Vagina (tissue), 2 donors: Measurements from ENCODE around the gene DMD. TPM values are rescaled to one million over a fixed set of nuclear protein-coding genes. Genes with fewer than 3 reads are reported as not detected.
"Not testable (repeated sequence)": the region's sequence is repeated elsewhere in the genome, so short reads cannot be mapped to it uniquely, and the experiment has no call there.

Experiments
- DNase-seq, 2 donors: peaks; one replicate each; pipeline ENCODE4 v3.0.0-alpha.2; 2017; ENCODE audit errors: extremely low spot score in 2 of 2
- H3K27ac ChIP-seq: fragments of 200-600 bp; sonication (generic); one replicate; pipeline ENCODE4 v1.5.1; 2019
- H3K27me3 ChIP-seq: fragments of 200-600 bp; sonication (generic); one replicate; pipeline ENCODE4 v1.5.1; 2019
- H3K36me3 ChIP-seq, 2 donors: fragments of 200-600 bp; sonication (generic); one replicate each; pipeline ENCODE4 v1.5.1; 2017 to 2019
- H3K4me1 ChIP-seq: fragments of 200-600 bp; sonication (generic); one replicate; pipeline ENCODE4 v1.5.1; 2019
- H3K4me3 ChIP-seq, 2 donors: fragments of 200-600 bp; sonication (generic); 1 replicate in 1 of 2; 2 replicates in 1 of 2; pipeline ENCODE4 v1.5.1; 2016 to 2019
- H3K9me3 ChIP-seq: fragments of 200-600 bp; sonication (generic); one replicate; pipeline ENCODE4 v1.5.1; 2019
- POLR2A ChIP-seq, 2 donors: fragments of 450-650 bp; IDR thresholded peaks; one replicate each; pipeline ENCODE4 v1.6.1; 2017; ENCODE audit warnings: antibody characterized with exemption in 2 of 2, mild to moderate bottlenecking in 2 of 2, moderate library complexity in 2 of 2
- POLR2AphosphoS5 ChIP-seq, 2 donors: sonication (generic); formaldehyde crosslinking; IDR thresholded peaks; one replicate each; pipeline ENCODE4 v1.9.0; 2017; ENCODE audit warnings: antibody characterized with exemption in 2 of 2, mild to moderate bottlenecking in 2 of 2, low read depth in 1 of 2; ENCODE audit not compliant: insufficient read depth in 1 of 2
- intact Hi-C: fragments of 100-400 bp; cut with DNase I; formaldehyde crosslinking; loops from one replicate; pipeline ENCODE4 v1.15.1; 2023
- total RNA-seq: library from RNA; depleted of rRNA; stranded (reverse); fragments of >200 nt; gene quantifications from one replicate; pipeline ENCODE4 v1.2.3, GENCODE V29; 2016
- TF ChIP-seq, protein P1 (sequence below), 3 experiments: fragments of 450-650 bp in 2 of 3; fragments of 200-600 bp in 1 of 3; sonication (generic) in 1 of 3; IDR thresholded peaks; one replicate each; pipeline ENCODE4 v1.5.1; 2017 to 2019; ENCODE audit warnings: antibody characterized with exemption in 3 of 3, mild to moderate bottlenecking in 2 of 3, moderate library complexity in 2 of 3

The DMD gene
- total RNA-seq, 1 donor from 2014 or later: 25.8 TPM

DNA sequence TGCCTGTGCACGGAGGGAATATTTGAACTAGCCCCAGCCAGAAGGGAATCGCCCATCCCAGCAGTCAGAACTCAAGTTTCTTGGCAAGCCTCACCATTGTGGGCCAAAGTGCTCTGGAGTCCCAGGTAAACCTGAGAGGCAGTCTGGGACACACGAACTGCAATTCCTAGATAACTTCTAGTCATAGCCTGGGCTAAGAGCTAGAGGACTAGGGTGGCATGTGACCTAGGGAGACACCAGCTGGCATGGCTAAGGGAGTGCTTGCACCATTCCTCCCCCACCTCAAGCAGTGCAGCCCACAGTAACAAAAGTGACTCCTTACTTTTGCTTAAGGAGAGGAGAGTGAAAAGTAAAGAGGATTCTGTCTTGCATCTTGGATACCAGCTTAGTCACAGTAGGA is 935.2 kb downstream of the DMD start:
- Histone ChIP-seq H3K4me1 (no peaks in the 10 kb centered on the region), H3K9me3 (no peaks in the 10 kb centered on the region), H3K27me3 (no peaks in the 10 kb centered on the region), H3K27ac (no peak overlapping the region), H3K36me3 (no peaks in the 10 kb centered on the region), H3K4me3 (no peak overlapping the region)
- intact Hi-C loops: no loop called here
- TF ChIP-seq POLR2A (IDR thresholded peaks at IDR 0.05) (no peak), POLR2AphosphoS5 (IDR thresholded peaks at IDR 0.05; ENCODE audit: insufficient read depth in 1 of 2, low read depth in 1 of 2) (no peak)
- TF ChIP-seq, protein P1, sequence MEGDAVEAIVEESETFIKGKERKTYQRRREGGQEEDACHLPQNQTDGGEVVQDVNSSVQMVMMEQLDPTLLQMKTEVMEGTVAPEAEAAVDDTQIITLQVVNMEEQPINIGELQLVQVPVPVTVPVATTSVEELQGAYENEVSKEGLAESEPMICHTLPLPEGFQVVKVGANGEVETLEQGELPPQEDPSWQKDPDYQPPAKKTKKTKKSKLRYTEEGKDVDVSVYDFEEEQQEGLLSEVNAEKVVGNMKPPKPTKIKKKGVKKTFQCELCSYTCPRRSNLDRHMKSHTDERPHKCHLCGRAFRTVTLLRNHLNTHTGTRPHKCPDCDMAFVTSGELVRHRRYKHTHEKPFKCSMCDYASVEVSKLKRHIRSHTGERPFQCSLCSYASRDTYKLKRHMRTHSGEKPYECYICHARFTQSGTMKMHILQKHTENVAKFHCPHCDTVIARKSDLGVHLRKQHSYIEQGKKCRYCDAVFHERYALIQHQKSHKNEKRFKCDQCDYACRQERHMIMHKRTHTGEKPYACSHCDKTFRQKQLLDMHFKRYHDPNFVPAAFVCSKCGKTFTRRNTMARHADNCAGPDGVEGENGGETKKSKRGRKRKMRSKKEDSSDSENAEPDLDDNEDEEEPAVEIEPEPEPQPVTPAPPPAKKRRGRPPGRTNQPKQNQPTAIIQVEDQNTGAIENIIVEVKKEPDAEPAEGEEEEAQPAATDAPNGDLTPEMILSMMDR (IDR thresholded peaks at IDR 0.05): no peak
- no peak for DNase-seq

- TF ChIP-seq POLR2A (IDR thresholded peaks at IDR 0.05): no peak
- TF ChIP-seq, protein P1 (IDR thresholded peaks at IDR 0.05): no peak
- H3K4me3 ChIP-seq: no peak overlapping the region
- H3K9me3 ChIP-seq: no peaks in the 10 kb centered on the region
- no peaks in the 10 kb centered on the region for H3K4me1 ChIP-seq
- no peak overlapping the region for H3K27ac ChIP-seq
- intact Hi-C loops: no loop called here
- no peaks in the 10 kb centered on the region for H3K36me3 ChIP-seq
- DNase-seq: no peak
- H3K27me3 ChIP-seq: no peaks in the 10 kb centered on the region
Measured at GRCh38 chrX:32269866-32270265, 941.5 kb downstream of the DMD start.

- intact Hi-C loops: no loop called here
- no peak overlapping the region for H3K27ac ChIP-seq
Measured at GRCh38 chrX:32268207-32268606, 943.1 kb downstream of the DMD start.

DNA sequence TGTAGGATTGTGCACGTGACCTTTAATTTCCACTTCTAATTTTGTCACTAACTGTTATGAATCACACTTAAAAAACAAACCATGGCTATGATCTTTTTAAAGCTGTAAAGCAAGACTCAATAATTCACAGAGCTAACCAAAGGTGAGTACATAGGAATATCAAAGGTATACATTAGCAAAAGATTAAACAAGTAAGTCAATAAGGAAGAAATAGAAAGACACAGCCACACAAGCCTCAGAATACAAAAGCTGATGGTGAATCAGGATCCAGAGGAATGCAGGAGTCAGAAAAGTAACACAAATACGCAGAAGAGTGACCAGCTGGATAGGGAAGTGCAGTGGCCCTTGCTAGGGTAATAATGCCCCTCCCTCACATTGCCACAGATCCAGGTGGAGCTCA is 943.6 kb downstream of the DMD start:
- intact Hi-C loops: no loop called here
- TF ChIP-seq POLR2AphosphoS5 (IDR thresholded peaks at IDR 0.05; ENCODE audit: insufficient read depth in 1 of 2, low read depth in 1 of 2) (no peak), POLR2A (IDR thresholded peaks at IDR 0.05) (no peak)
- TF ChIP-seq, protein P1 (IDR thresholded peaks at IDR 0.05): no peak
- Histone ChIP-seq H3K9me3 (no peaks in the 10 kb centered on the region), H3K4me1 (no peaks in the 10 kb centered on the region), H3K27ac (no peak overlapping the region), H3K27me3 (no peaks in the 10 kb centered on the region), H3K36me3 (no peaks in the 10 kb centered on the region), H3K4me3 (no peak overlapping the region)
- DNase-seq: no peak

More at GRCh38 chrX:32268207-32268606, 943.1 kb downstream of the DMD start:
- no peaks in the 10 kb centered on the region for H3K4me1 ChIP-seq
- H3K4me3 ChIP-seq: no peak overlapping the region
- H3K27me3 ChIP-seq: no peaks in the 10 kb centered on the region
- H3K9me3 ChIP-seq: no peaks in the 10 kb centered on the region
- no peak for DNase-seq
- H3K36me3 ChIP-seq: no peaks in the 10 kb centered on the region
- TF ChIP-seq, protein P1 (IDR thresholded peaks at IDR 0.05): no peak
- TF ChIP-seq POLR2AphosphoS5 (IDR thresholded peaks at IDR 0.05; ENCODE audit: insufficient read depth in 1 of 2, low read depth in 1 of 2) (no peak), POLR2A (IDR thresholded peaks at IDR 0.05) (no peak)

GRCh38 chrX:32246675-32247074 is 964.7 kb downstream of the DMD start:
- H3K4me3 ChIP-seq, DNase-seq, intact Hi-C loops, H3K4me1 ChIP-seq, H3K9me3 ChIP-seq, H3K27ac ChIP-seq, H3K36me3 ChIP-seq, H3K27me3 ChIP-seq: not testable (repeated sequence)

DNA sequence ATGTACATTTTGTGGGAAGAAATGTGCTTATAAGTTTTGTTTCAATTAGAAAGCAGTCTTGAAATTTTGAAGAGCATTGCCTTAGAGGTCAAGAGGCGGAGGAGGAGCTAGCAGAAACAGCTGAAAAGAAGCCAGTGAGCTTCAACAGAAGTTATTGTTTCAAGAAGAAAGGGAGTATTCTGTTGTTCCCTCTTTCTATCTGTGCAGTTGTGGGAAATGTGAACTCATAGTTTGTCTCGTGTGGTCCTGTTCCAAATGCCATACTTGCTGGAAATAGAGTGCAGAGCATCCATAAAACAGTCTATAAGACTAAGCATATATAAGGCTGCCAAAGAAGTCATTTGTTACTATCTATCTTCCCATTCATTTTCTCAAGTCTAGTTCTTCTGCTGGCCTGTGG is 1015.7 kb downstream of the DMD start:
- no peaks in the 10 kb centered on the region for H3K27me3 ChIP-seq
- intact Hi-C loops: no loop called here
- no peak for DNase-seq
- H3K36me3 ChIP-seq: no peaks in the 10 kb centered on the region
- no peaks in the 10 kb centered on the region for H3K4me1 ChIP-seq
- no peak overlapping the region for H3K27ac ChIP-seq
- no peak overlapping the region for H3K4me3 ChIP-seq
- no peak for TF ChIP-seq POLR2A (IDR thresholded peaks at IDR 0.05)
- TF ChIP-seq, protein P1 (IDR thresholded peaks at IDR 0.05): no peak
- no peak for TF ChIP-seq POLR2AphosphoS5 (IDR thresholded peaks at IDR 0.05; ENCODE audit: insufficient read depth in 1 of 2, low read depth in 1 of 2)
- no peaks in the 10 kb centered on the region for H3K9me3 ChIP-seq
